Parietal lobe (tissue), 2 donors: ENCODE data around the gene TNKS2. TPM values are rescaled to one million over a fixed set of nuclear protein-coding genes. Genes with fewer than 3 reads are reported as not detected.

Source experiments
- small RNA-seq: library from RNA; depleted of rRNA; stranded (forward); fragments of <200 nt; gene quantifications from one replicate; pipeline ENCODE3, GENCODE V24; 2014; ENCODE audit warnings: low replicate concordance
- total RNA-seq: library from RNA; depleted of rRNA; stranded (reverse); fragments of >200 nt; gene quantifications from one replicate; pipeline ENCODE4 v1.2.3, GENCODE V29; 2014

The TNKS2 gene
- 135 TPM for total RNA-seq

GRCh38 chr10:91797874-91798648 is at the start of gene TNKS2:
TNKS2 (plus strand) TSS chr10:91798426; CDS start chr10:91798691, 265 bp downstream.

DNA sequence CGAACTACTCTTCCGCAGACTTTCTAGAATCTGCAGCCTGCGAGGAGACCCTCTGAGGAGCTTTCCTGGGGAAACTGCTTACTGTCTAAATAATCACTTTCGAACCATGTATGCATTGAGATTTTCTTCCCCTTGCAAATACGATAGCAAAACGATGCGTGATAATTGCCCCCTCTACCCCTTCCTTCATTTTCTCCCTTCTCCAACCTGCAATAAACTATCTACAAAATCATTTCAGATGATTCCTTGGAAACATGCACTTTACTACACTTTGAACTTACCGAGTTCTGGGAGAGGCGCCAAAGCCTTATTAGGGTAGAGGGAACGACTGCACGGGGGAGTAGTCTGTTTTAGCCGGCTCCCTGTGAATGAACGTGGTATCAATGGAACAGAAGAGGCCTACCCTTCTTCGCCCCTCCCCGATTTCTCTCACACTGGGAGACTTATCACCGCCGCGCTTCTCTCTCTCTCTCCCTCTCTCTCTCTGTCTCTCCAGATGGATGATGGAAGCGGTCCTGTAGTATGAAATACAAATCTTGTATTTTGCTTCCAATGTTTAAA is 111.0 kb downstream of the TNKS2 start, which contains the start of gene FGFBP3:
TSS of gene FGFBP3 (minus strand) at position 370 of the 561 bp plus-strand sequence. CDS start 517 bp downstream, outside the sequence.

Small RNA genes lying within 50 kb of the gene (small RNA-seq; reads per million reads assigned to genes)
- not detected for gene AL359198.2
- not detected for gene SRP9P1

Other genes with a start within 250 kb of the TNKS2 start
- gene PPP1R3C, start 165.4 kb upstream of the TNKS2 start, total RNA-seq: 24.7 TPM
- gene FGFBP3, start 111.1 kb downstream of the TNKS2 start, total RNA-seq: 28.5 TPM
- gene BTAF1, start 125.3 kb downstream of the TNKS2 start, total RNA-seq: 114 TPM